Hepatocyte (in vitro differentiated cells): ENCODE measurements around the gene VPS16.

Experiments used
- CTCF ChIP-seq: fragments of 200-600 bp; sonication (generic); IDR thresholded peaks from 2 replicates; pipeline ENCODE4 v1.5.1; 2016; ENCODE audit warnings: antibody characterized with exemption, mild to moderate bottlenecking; ENCODE audit not compliant: poor library complexity
- EZH2phosphoT487 ChIP-seq: fragments of 200-600 bp; sonication (generic); IDR thresholded peaks from one replicate; pipeline ENCODE4 v1.6.1; 2018; ENCODE audit warnings: antibody characterized with exemption, mild to moderate bottlenecking, low read depth, moderate library complexity; ENCODE audit not compliant: unreplicated experiment, severe bottlenecking

GRCh38 chr20:2864626-2865025 lies 24.1 kb downstream of the VPS16 start:
- TF ChIP-seq CTCF (no peak), EZH2phosphoT487 (no peak)
